K562 (cell line): ENCODE data around the gene SHISAL2A. TPM values are rescaled to one million over a fixed set of nuclear protein-coding genes. Genes with fewer than 3 reads are reported as not detected.

Experiments
- ATAC-seq: fragments of 200-7000 bp; cut with Tn5 transposase; 3 replicates; pipeline ENCODE4 v1.9.1; 2020; ENCODE audit warnings: moderate library complexity
- BruUV-seq: library from RNA; stranded (reverse); fragments of 400-500 nt; replicated peaks from 2 replicates; lab custom pipeline; 2021; lab: Mats Ljungman, UMichigan
- CTCF ChIA-PET: fragments of 300-600 bp; formaldehyde crosslinking; extraction: SDS; loops from one replicate; lab custom pipeline; 2021; ENCODE audit warnings: low intra/inter-chr PET ratio; lab: Yijun Ruan, JAX
- POLR2A ChIA-PET: fragments of 300-600, 350-650 bp; sonication (Branson Sonifier 250); formaldehyde crosslinking; extraction: SDS; loops from one replicate; lab custom pipeline; 2021; ENCODE audit warnings: antibody characterized with exemption, inconsistent platforms; lab: Yijun Ruan, JAX
- DNase-seq, 4 experiments: peaks; one replicate each; pipeline versions ENCODE4 v3.0.0 to v3.0.0-alpha.2; 2011 to 2018; ENCODE audit warnings: low spot score in 3 of 4, mixed read lengths in 3 of 4; ENCODE audit errors: extremely low read depth in 1 of 4
- FAIRE-seq: peaks from 2 replicates; lab custom pipeline; 2011; peaks lifted over from hg19 to GRCh38; lab: Jason Lieb, UNC
- H2AFZ ChIP-seq: 2 replicates; pipeline ENCODE4 v1.6.0; 2011; ENCODE audit warnings: low read depth, low read length, control low read depth, inconsistent platforms
- H3K27ac ChIP-seq: fragments of 200-600 bp; 3 replicates; pipeline ENCODE4 v1.8.0; 2011; ENCODE audit warnings: low read depth, mild to moderate bottlenecking, control low read depth, inconsistent platforms, low read length, moderate library complexity, mixed read lengths; ENCODE audit errors: extremely low read depth
- H3K27me3 ChIP-seq, 2 experiments: fragments of 300-600 bp in 1 of 2; 2 replicates in 1 of 2; 3 replicates in 1 of 2; pipeline versions ENCODE4 v1.6.0 to v1.8.0; 2011; ENCODE audit warnings: inconsistent platforms in 2 of 2, low read length in 2 of 2, mild to moderate bottlenecking in 1 of 2, mixed read lengths in 1 of 2, moderate library complexity in 1 of 2; ENCODE audit not compliant: control insufficient read depth in 2 of 2, insufficient read depth in 2 of 2
- H3K36me3 ChIP-seq: fragments of 300-600 bp; 3 replicates; pipeline ENCODE4 v1.8.0; 2011; ENCODE audit warnings: mild to moderate bottlenecking, low read length, inconsistent platforms; ENCODE audit not compliant: control insufficient read depth, insufficient read depth
- H3K4me1 ChIP-seq, 2 experiments: fragments of 200-600 bp in 1 of 2; replicated peaks in 1 of 2; 2 replicates in 1 of 2; 3 replicates in 1 of 2; pipeline versions ENCODE4 v1.5.1 to v1.8.0; 2011; ENCODE audit warnings: inconsistent platforms in 2 of 2, low read length in 2 of 2, mild to moderate bottlenecking in 1 of 2, mixed read lengths in 1 of 2, moderate library complexity in 1 of 2; ENCODE audit not compliant: control insufficient read depth in 2 of 2, insufficient read depth in 2 of 2
- H3K4me2 ChIP-seq: 2 replicates; pipeline ENCODE4 v1.6.1; 2011; ENCODE audit warnings: low read length, control low read depth, inconsistent platforms, mixed read lengths; ENCODE audit not compliant: insufficient read depth
- H3K4me3 ChIP-seq: fragments of 200-600 bp; sonication (generic), shearing (Covaris generic); 2 replicates; pipeline ENCODE4 v1.5.1; 2016; ENCODE audit warnings: control low read depth, inconsistent platforms
- H3K79me2 ChIP-seq: fragments of 200-600 bp; 3 replicates; pipeline ENCODE4 v1.8.0; 2011; ENCODE audit warnings: low read length, inconsistent platforms; ENCODE audit not compliant: control insufficient read depth, insufficient read depth
- H3K9ac ChIP-seq, 2 experiments: 2 replicates each; pipeline versions ENCODE4 v1.6.0 to v1.6.1; 2011; ENCODE audit warnings: low read depth in 2 of 2, low read length in 2 of 2, control low read depth in 1 of 2, inconsistent platforms in 1 of 2, mild to moderate bottlenecking in 1 of 2, mixed read lengths in 1 of 2; ENCODE audit not compliant: insufficient read depth in 1 of 2
- H3K9me1 ChIP-seq: one replicate; pipeline ENCODE4 v1.6.0; 2011; ENCODE audit warnings: inconsistent platforms, mild to moderate bottlenecking, low read length, moderate library complexity; ENCODE audit not compliant: control insufficient read depth, insufficient read depth
- H3K9me3 ChIP-seq: replicated peaks from 2 replicates; pipeline ENCODE4 v1.5.1; 2011; ENCODE audit warnings: low read depth, low read length, inconsistent platforms; ENCODE audit not compliant: control insufficient read depth, insufficient read depth
- H4K20me1 ChIP-seq: replicated peaks from 2 replicates; pipeline ENCODE4 v1.6.1; 2011; ENCODE audit warnings: low read length, inconsistent platforms, mixed read lengths; ENCODE audit not compliant: control insufficient read depth, insufficient read depth
- ARID3A ChIP-seq: IDR thresholded peaks from 2 replicates; pipeline ENCODE4 v1.6.1; 2012; ENCODE audit warnings: low read depth, low read length, improper control_type of control experiment, borderline replicate concordance
- ATF7 ChIP-seq: fragments of 450-650 bp; IDR thresholded peaks from 2 replicates; pipeline ENCODE4 v1.7.1; 2014; ENCODE audit warnings: mild to moderate bottlenecking, moderate library complexity
- BRCA1 ChIP-seq, 2 experiments: fragments of 450-650 bp in 1 of 2; sonication (generic) in 1 of 2; formaldehyde crosslinking in 1 of 2; IDR thresholded peaks; 2 replicates each; pipeline versions ENCODE4 v1.5.0 to v1.6.1; 2017 to 2020; ENCODE audit warnings: mild to moderate bottlenecking in 1 of 2, missing genetic modification reagents in 1 of 2
- C11orf30 ChIP-seq: fragments of 450-650 bp; IDR thresholded peaks from 2 replicates; pipeline ENCODE4 v1.6.1; 2016; ENCODE audit warnings: low read depth, mild to moderate bottlenecking
- CREB3L1 ChIP-seq: fragments of 450-650 bp; IDR thresholded peaks from 2 replicates; pipeline ENCODE4 v1.6.1; 2014; ENCODE audit warnings: low read depth, mild to moderate bottlenecking, moderate library complexity, borderline replicate concordance
- DEAF1 ChIP-seq: fragments of 450-650 bp; formaldehyde crosslinking; IDR thresholded peaks from 2 replicates; pipeline ENCODE4 v1.4.0; 2020; ENCODE audit warnings: mild to moderate bottlenecking, moderate library complexity
- GABPB2 ChIP-seq: fragments of 250-450 bp; sonication (Bioruptor Pico); conservative IDR thresholded peaks from 2 replicates; pipeline ENCODE4 v1.5.1; 2021; ENCODE audit warnings: mild to moderate bottlenecking
- HDAC1 ChIP-seq, 2 experiments: fragments of 450-650 bp; IDR thresholded peaks; 2 replicates each; pipeline ENCODE4 v1.6.1; 2016 to 2017; ENCODE audit warnings: inconsistent platforms in 1 of 2, mild to moderate bottlenecking in 1 of 2, moderate library complexity in 1 of 2
- L3MBTL2 ChIP-seq: fragments of 450-650 bp; IDR thresholded peaks from 2 replicates; pipeline ENCODE4 v1.6.1; 2016; ENCODE audit warnings: mild to moderate bottlenecking, moderate library complexity
- MEIS2 ChIP-seq: fragments of 450-650 bp; IDR thresholded peaks from 2 replicates; pipeline ENCODE4 v1.6.1; 2014; ENCODE audit warnings: mild to moderate bottlenecking; ENCODE audit not compliant: partially characterized antibody
- SRSF9 ChIP-seq: fragments of 200-400 bp; formaldehyde crosslinking; IDR thresholded peaks from 2 replicates; pipeline ENCODE4 v1.6.1; 2017; ENCODE audit warnings: low read depth, low read length, borderline replicate concordance
- TFAP4 ChIP-seq: sonication (generic); formaldehyde crosslinking; IDR thresholded peaks from 2 replicates; pipeline ENCODE4 v1.8.0; 2022; ENCODE audit warnings: missing genetic modification reagents, mild to moderate bottlenecking, moderate library complexity, borderline replicate concordance
- ZNF583 ChIP-seq: fragments of 250-450 bp; sonication (Bioruptor Pico); IDR thresholded peaks from 2 replicates; pipeline ENCODE4 v1.4.0; 2020
- ZNF584 ChIP-seq: fragments of 200-800 bp; sonication (Bioruptor generic); IDR thresholded peaks from 2 replicates; pipeline ENCODE4 v1.6.1; 2016; ENCODE audit warnings: low read depth, mild to moderate bottlenecking, missing genetic modification characterization, missing compliant biosample characterization
- ZNF696 ChIP-seq: fragments of 250-450 bp; sonication (Bioruptor Pico); conservative IDR thresholded peaks from 2 replicates; pipeline ENCODE4 v1.4.0; 2020; ENCODE audit warnings: mild to moderate bottlenecking, moderate library complexity
- WGBS: fragments of 100-300 bp; shearing (Covaris generic); methylation state at CpG from one replicate; pipeline ENCODE4 v1.1.6; 2016; ENCODE audit warnings: low coverage, mixed read lengths; ENCODE audit not compliant: insufficient coverage; ENCODE audit errors: missing lambda C conversion rate; 5-methylcytosine and 5-hydroxymethylcytosine counted together
- in situ Hi-C: fragments of 300-500 bp; cut with MboI; formaldehyde crosslinking; loops from 4 replicates; pipeline ENCODE4 v1.15.0; 2018; ENCODE audit warnings: inconsistent platforms, mixed read lengths
- intact Hi-C: fragments of 100-400 bp; cut with micrococcal nuclease; formaldehyde crosslinking; loops from 2 replicates; pipeline ENCODE4 v1.14.2; 2022
- polyA plus RNA-seq, 8 experiments: library from polyadenylated mRNA; depleted of rRNA in 4 of 8; stranded (reverse) in 5 of 8; unstranded in 3 of 8; fragments of >200 nt; fragmentation: Nextera tagmentation in 2 of 8; fragmentation: Illumina TruSeq in 1 of 8; extraction: Ambion mirVana in 2 of 8; extraction: Trizol in 1 of 8; gene quantifications; 2 replicates each; pipeline versions ENCODE4 v1.2.1 to v1.2.3, GENCODE V29; 2011 to 2014; ENCODE audit warnings: inconsistent platforms in 1 of 8, missing spikeins in 1 of 8
- total RNA-seq, 7 experiments: library from RNA; depleted of rRNA in 6 of 7; stranded (reverse); fragments of >200 nt in 6 of 7; fragmentation: Illumina TruSeq in 2 of 7; extraction: Trizol in 2 of 7; gene quantifications; 2 replicates each; pipeline versions ENCODE4 v1.2.1 to v1.2.3, GENCODE V29; 2011 to 2021; ENCODE audit warnings: low replicate concordance in 1 of 7

Gene SHISAL2A
- total and polyA plus RNA-seq, 9 of the 15 experiments (the other 6 are each of a cell fraction or from before 2014, with no cell fraction given), result 0.11 TPM; not detected in 8

GRCh38 chr1:52613636-52614373, 19.2 kb upstream of the SHISAL2A start:
- peak overlapping the region; percentile 47 for H3K4me2 ChIP-seq
- ChIA-PET POLR2A (interaction anchor here (0.6 to 2.5 kb wide), 6 partner anchors 10 to 86 kb away, joined by 3 to 13 read pairs (median 3); no protein-coding TSS in a partner anchor), CTCF (no interaction called here)
- intact Hi-C loops (no loop called here), in situ Hi-C loops (no loop called here)
- H4K20me1 ChIP-seq, result no peaks in the 10 kb centered on the region
- H3K27me3 ChIP-seq, result no peaks in the 10 kb centered on the region
- FAIRE-seq (peak; percentile 95), ATAC-seq (peak; percentile 93), DNase-seq (peak; percentile 71 to 93 (median 80))
- peak overlapping the region in 1 of 2 experiments; percentile 28; a peak in 2 of 4 replicates for H3K9ac ChIP-seq
- H2AFZ ChIP-seq, result peak overlapping the region; percentile 60
- H3K79me2 ChIP-seq, result no peaks in the 10 kb centered on the region
- H3K4me1 ChIP-seq, result peaks cover 28 to 36% of the 10 kb centered on the region in 2 experiments; a peak in 4 of 5 replicates
- BruUV-seq, result no TSS peak
- no peaks in the 10 kb centered on the region for H3K36me3 ChIP-seq
- H3K27ac ChIP-seq, result peak overlapping the region; percentile 59
- no peaks in the 10 kb centered on the region for H3K9me3 ChIP-seq
- WGBS, result 0% methylated on average over 2 of the region's 2 CpGs
- no peak overlapping the region for H3K4me3 ChIP-seq
- H3K9me1 ChIP-seq, result no peaks in the 10 kb centered on the region
- TF ChIP-seq TFAP4, result peak; percentile 11; the same call in 1 of the 2 replicates
- peak; percentile 16 for TF ChIP-seq MEIS2
- TF ChIP-seq GABPB2 (CRISPR knock-in tag), result no peak
- TF ChIP-seq ZNF584 (CRISPR knock-in tag), result no peak
- no peak for TF ChIP-seq SRSF9
- no peak; the same call in 1 of the 2 replicates for TF ChIP-seq CREB3L1
- no peak for TF ChIP-seq BRCA1 (IDR thresholded peaks at IDR 0.05)
- TF ChIP-seq BRCA1 (CRISPR knock-in tag; IDR thresholded peaks at IDR 0.05), result no peak
- TF ChIP-seq ARID3A, result peak; percentile 93; the same call in 1 of the 2 replicates
- TF ChIP-seq L3MBTL2, result peak; percentile 33; the same call in 1 of the 2 replicates
- TF ChIP-seq ZNF583 (CRISPR knock-in tag), result no peak
- TF ChIP-seq C11orf30, result no peak
- no peak for TF ChIP-seq DEAF1 (CRISPR knock-in tag)
- TF ChIP-seq ATF7, result 0 out of 2 replicates have a peak, but pooled peaks have one; percentile 32
- TF ChIP-seq ZNF696 (CRISPR knock-in tag), result no peak
- peak in 1 of 2 experiments; percentile 65; a peak in 1 of 4 replicates for TF ChIP-seq HDAC1 (IDR thresholded peaks at IDR 0.05)
